GM12873 (cell line): Measurements from ENCODE around the gene SMYD3.

Experiments used
- TF ChIP-seq, protein P1 (sequence below): IDR thresholded peaks from 2 replicates; pipeline ENCODE4 v1.5.1; 2012; ENCODE audit warnings: low read depth, mild to moderate bottlenecking, moderate library complexity, low read length, control low read depth; ENCODE audit not compliant: insufficient read depth; ENCODE audit errors: missing control alignments

SMYD3 gene

DNA sequence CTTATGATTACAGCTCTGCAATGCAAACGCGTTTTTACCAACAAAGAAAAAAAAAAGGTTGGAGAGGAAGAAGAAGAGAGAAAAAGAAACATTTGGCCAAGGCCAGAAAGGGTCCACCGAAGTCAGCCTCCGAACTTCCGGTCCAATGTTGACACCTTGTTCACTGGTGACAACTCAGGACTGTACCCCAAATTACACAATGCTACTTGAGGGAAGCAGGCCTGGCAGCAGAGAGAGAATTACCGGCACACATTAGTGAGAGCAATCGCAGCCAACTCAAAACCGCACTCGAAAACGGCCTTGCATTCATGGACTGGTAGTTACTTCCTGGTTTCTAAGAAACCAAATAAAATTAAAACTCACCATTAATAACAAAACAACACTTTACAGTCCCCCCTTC lies 699.8 kb downstream of the SMYD3 start:
- TF ChIP-seq, protein P1, sequence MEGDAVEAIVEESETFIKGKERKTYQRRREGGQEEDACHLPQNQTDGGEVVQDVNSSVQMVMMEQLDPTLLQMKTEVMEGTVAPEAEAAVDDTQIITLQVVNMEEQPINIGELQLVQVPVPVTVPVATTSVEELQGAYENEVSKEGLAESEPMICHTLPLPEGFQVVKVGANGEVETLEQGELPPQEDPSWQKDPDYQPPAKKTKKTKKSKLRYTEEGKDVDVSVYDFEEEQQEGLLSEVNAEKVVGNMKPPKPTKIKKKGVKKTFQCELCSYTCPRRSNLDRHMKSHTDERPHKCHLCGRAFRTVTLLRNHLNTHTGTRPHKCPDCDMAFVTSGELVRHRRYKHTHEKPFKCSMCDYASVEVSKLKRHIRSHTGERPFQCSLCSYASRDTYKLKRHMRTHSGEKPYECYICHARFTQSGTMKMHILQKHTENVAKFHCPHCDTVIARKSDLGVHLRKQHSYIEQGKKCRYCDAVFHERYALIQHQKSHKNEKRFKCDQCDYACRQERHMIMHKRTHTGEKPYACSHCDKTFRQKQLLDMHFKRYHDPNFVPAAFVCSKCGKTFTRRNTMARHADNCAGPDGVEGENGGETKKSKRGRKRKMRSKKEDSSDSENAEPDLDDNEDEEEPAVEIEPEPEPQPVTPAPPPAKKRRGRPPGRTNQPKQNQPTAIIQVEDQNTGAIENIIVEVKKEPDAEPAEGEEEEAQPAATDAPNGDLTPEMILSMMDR = no peak

DNA sequence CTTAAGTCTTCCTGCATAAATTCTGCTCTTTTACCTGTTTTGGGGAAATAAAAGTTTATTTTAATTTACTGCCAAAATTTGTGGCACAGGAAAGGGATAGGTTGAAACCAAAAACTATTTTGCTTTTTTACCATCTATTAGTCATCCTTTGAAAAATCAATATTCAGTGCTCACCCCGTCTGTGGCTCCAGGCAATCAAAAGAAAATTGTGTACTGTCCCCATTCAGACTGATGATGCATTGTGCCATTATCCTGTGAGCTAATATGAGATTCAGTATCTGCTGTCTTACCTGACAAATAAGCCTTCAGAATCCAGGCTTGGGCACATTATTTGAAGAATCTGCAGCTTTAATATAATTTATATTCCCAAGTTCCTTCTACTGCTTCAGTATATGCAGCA lies 701.5 kb downstream of the SMYD3 start:
- TF ChIP-seq, protein P1 = no peak

DNA sequence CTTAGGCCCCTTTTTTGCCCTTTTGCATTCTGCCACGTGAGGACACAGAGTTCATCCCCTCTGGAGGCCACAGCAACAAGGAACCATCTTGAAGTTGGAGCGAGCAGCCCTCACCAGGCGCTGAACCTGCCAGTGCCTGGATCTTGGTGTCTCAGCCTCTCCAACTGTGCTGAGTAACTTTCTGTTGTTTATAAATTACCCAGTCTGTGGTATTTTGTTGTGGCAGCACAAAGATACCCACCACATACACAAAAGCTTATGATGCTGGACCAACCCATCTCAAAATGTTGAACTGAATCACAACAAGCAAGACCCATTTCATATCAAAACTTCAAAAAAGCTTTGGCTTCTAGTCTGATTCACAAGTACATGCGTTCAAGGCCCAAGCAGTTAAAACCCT lies 702.4 kb downstream of the SMYD3 start:
- TF ChIP-seq, protein P1 = no peak

DNA sequence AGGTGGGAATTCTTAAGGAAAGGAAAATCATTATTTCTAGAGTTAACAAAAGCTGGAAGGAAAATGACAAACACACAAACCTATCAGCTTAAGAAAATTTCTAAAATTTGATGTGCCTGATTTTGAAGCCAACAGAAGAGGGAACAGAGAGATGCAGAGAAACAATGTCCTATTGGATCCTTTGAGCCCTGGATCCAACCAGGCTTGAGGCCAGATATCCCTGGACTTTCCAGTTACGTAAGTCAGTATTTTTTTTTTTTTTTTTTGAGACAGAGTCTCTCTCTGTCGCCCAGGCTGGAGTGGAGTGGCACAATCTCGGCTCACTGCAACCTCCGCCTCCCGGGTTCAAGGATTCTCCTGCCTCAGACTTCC lies 703.4 kb downstream of the SMYD3 start:
- TF ChIP-seq, protein P1 = no peak

DNA sequence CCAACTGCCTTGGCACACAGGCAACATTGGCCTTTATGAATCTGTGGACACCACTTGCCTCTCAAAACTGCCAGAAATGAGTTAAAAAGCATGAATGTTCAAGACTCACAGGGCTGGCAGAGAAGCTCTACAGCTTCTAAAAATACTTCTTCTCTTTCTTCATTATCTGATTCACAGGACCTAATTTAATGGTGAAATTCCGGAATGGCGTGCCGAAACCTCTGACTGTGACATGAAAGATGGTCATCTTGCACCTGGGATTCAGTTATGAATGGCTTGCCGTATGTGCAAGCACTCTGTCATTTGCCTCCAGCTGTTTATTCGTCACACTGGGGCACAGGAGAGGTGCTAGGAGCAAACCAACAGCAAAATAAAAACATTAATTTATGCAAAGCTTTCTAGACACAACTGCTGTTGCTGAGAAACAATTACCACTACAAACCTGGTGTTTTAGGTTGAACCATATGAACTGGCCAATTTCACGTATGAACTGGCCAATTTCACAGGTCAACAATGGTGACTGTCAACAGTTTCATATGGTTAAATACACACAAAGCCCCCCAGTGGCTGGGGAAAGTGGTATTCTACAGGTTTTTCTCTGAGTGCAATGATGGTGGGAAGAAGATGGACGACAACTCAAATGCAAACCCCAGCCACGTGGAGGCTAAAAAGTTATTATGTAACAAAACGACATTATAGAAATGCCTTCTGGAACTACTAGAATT lies 704.0 kb downstream of the SMYD3 start:
- TF ChIP-seq, protein P1 = no peak

DNA sequence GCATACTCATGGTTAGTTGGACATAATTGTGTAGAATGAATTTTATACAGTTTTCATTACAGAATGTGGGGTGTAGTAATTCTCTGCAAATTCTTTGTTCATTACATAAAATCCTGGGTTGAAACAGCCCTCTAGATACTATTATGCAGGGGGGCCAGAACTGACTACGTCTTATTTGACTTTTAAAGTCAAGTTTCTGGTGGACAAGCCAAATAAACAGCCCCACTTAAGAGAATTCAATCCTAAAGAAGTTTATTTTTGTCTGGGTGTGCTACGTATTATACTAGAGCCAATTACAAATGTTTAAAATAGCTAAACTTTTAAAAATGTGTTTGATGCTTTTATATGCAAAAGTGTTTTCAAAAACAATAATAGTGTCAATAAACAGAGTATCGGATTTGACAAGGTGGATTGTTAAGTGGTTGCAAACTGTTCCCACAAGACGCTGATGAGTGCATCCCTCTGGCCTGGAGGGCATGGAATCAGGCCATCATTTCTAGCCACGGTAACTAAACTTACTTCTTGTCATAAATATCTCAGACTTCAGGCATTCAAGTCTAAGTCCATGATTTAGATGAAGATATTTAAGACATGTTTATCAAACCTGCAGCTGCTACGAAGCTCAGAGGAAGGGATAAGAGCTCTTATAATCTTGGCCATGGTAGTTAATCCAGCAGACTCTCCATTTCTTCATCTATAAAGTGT lies 706.0 kb downstream of the SMYD3 start:
- TF ChIP-seq, protein P1 = no peak

DNA sequence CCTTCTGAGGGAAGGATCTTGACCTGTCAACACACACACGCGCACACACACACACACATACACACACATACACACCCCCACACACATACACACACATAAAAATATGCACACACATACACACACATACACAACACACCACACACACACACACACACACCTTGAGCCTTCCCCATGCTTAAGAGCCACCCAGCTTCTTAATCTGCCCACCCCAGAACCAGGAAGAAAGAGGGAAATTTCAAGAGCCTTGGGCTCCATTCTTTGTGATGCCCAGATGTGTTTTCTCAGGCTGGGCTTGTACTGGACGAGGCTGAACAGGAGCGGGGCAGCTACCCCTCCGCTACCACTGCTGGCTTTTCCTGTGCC lies 708.7 kb downstream of the SMYD3 start:
- TF ChIP-seq, protein P1 = no peak
